OCI-LY7 (cell line): ENCODE data around the gene KDM8.

Source experiments
- EZH2phosphoT487 ChIP-seq: fragments of 200-600 bp; sonication (generic); IDR thresholded peaks from 2 replicates; pipeline ENCODE4 v1.6.1; 2018; ENCODE audit warnings: low read depth, borderline replicate concordance, mild to moderate bottlenecking, mixed run types, antibody characterized with exemption, low read length, moderate library complexity, mixed read lengths
- TF ChIP-seq, protein P1 (sequence below): fragments of 200-600 bp; sonication (generic); conservative IDR thresholded peaks from 2 replicates; pipeline ENCODE4 v1.5.1; 2014; ENCODE audit warnings: mild to moderate bottlenecking, antibody characterized with exemption, low read length, moderate library complexity, mixed read lengths

GRCh38 chr16:27203507-27204311 lies at the start of gene KDM8:
- TF ChIP-seq, protein P1, sequence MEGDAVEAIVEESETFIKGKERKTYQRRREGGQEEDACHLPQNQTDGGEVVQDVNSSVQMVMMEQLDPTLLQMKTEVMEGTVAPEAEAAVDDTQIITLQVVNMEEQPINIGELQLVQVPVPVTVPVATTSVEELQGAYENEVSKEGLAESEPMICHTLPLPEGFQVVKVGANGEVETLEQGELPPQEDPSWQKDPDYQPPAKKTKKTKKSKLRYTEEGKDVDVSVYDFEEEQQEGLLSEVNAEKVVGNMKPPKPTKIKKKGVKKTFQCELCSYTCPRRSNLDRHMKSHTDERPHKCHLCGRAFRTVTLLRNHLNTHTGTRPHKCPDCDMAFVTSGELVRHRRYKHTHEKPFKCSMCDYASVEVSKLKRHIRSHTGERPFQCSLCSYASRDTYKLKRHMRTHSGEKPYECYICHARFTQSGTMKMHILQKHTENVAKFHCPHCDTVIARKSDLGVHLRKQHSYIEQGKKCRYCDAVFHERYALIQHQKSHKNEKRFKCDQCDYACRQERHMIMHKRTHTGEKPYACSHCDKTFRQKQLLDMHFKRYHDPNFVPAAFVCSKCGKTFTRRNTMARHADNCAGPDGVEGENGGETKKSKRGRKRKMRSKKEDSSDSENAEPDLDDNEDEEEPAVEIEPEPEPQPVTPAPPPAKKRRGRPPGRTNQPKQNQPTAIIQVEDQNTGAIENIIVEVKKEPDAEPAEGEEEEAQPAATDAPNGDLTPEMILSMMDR = no peak
- TF ChIP-seq EZH2phosphoT487 = no peak
